PFSK-1 (cell line): ENCODE measurements around the gene MACF1.

Experiments
- POLR2AphosphoS5 ChIP-seq: IDR thresholded peaks from 2 replicates; pipeline ENCODE4 v1.6.1; 2012; ENCODE audit warnings: low read depth, mild to moderate bottlenecking, control low read depth, low read length, moderate library complexity
- SIN3A ChIP-seq: IDR thresholded peaks from 2 replicates; pipeline ENCODE4 v1.6.1; 2012; ENCODE audit warnings: mild to moderate bottlenecking, low read length, moderate library complexity, borderline replicate concordance; ENCODE audit not compliant: insufficient read depth
- TAF1 ChIP-seq: IDR thresholded peaks from 2 replicates; pipeline ENCODE4 v1.6.1; 2012; ENCODE audit warnings: low read length, control low read depth, borderline replicate concordance; ENCODE audit not compliant: insufficient read depth

GRCh38 chr1:39422614-39423013 lies 218.1 kb downstream of the MACF1 start:
- no peak for TF ChIP-seq POLR2AphosphoS5
- TF ChIP-seq SIN3A, result no peak
- no peak for TF ChIP-seq TAF1
